ENCODE measurements around the gene KERA.

The KERA gene

GRCh38 chr12:91073426-91073825 is 15.6 kb upstream of the KERA start:
- no peak for DNase-seq

DNA sequence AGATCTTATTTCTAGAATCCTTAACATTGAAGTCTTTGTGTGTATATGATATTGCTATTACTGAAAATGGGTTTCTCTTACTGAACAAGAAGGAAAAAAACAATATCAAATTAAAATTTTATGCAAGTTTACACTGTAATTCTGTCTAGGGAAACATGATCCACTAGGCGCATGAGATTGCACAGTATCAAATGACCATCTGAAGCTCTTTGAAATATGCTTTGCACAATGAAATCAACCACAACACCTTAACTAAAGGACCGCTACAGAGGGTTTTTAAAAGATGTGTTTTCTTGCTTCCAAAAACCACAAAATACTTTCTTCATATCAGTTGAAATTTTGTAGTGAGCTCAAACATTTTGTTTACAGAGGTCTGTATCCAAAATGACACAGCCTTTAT is 15.1 kb upstream of the KERA start:
- no peak for DNase-seq

DNA sequence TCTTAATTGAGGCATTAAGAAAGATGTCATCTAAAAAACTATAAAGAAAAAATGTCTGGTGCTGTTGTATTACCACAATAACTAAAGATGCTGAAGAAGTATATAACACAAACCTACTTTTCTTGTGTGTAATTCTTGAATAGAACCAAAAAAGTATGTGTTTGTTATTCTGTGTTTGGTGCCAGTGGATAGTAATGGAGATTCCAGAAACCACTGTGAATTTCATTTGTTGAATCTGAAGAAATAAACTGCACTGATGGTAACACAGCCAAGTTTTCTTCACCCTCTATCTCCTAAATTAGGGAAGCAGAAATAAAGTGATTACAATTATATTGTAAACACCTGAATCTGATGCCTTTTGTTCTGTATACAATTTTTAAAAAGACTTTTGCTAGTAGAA is 13.1 kb upstream of the KERA start:
- no peak for DNase-seq

DNA sequence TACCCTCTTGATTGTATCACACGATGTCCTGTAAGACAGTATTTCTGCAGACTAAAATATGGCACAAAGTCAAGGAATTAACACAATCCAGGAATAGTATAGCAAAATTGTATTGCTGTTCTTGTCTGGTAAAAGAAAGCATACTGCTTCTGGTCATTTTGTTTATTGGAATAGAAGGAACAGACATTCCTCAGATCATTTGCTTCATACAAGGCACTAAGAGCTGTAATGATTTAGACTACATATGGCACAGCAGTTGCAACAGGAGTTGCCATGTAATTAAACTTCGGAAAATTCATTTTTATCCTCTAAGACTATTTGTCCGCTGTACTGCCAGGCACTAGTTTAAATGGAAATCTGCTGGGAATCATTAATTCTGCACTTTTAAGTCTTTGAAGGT is 7.6 kb upstream of the KERA start:
- no peak for DNase-seq

GRCh38 chr12:91064640-91065039 is 6.8 kb upstream of the KERA start:
- DNase-seq: no peak

DNA sequence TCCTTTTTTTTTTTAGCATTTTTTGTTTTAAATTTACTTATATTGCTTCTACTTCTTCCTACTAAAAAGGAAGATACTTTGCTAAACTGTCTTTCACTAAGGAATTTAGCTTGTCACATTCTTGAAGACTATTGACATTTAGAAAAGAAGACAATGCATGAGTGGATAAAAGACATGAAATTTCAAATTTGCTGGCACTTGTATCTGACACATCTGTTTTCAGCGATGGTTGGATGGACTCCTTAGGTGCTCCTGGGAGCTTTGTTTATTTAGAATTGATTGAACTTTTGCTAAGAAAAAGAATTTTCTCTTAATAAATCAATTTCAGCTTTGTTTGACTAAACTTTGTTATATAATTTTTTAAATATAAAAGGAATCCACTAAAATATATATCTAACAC is 3.3 kb upstream of the KERA start:
- no peak for DNase-seq

- no peak for DNase-seq
Observed at GRCh38 chr12:91059211-91059610, 1.4 kb upstream of the KERA start.

DNA sequence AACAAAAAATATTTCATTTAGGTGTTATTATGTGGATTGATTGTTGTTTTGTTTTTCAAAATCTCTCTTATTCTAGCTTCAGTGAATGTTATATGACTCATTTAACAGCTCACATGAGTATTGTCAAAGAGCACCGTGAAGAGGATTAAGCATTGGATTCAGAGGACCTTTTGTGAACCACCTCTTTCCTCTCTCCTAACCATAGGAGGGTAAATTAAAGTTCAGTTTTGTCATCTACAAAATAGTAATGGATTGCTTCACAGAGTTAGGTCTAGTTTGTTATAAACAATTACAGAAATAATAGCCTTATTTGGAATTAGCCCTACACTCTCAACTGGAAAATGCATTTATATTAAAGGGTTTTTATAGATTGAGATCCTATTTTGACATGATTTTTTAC is 962 bp upstream of the KERA start:
- DNase-seq: no peak

DNA sequence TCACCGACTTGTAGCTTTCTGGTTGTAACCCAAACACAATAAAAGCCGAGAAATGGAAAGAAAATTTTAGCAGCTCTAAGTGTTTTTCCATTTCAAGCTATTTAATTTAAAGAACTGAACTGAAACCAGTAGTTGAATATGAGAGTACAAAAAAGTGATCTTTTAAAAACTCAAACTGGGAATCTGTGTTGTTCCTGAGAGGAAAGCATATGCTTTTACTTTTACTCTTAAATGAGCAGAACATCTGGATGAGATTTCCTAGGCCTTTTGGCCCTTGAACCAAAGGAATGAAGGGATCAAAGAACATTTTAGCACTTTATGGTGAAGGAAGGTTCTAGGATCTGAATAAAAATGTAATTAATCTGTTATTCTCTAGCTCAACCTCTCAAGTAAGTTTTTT is 1.3 kb downstream of the KERA start:
- DNase-seq: no peak

GRCh38 chr12:91055976-91056375 is 1.8 kb downstream of the KERA start:
- DNase-seq: peak; percentile 22

DNA sequence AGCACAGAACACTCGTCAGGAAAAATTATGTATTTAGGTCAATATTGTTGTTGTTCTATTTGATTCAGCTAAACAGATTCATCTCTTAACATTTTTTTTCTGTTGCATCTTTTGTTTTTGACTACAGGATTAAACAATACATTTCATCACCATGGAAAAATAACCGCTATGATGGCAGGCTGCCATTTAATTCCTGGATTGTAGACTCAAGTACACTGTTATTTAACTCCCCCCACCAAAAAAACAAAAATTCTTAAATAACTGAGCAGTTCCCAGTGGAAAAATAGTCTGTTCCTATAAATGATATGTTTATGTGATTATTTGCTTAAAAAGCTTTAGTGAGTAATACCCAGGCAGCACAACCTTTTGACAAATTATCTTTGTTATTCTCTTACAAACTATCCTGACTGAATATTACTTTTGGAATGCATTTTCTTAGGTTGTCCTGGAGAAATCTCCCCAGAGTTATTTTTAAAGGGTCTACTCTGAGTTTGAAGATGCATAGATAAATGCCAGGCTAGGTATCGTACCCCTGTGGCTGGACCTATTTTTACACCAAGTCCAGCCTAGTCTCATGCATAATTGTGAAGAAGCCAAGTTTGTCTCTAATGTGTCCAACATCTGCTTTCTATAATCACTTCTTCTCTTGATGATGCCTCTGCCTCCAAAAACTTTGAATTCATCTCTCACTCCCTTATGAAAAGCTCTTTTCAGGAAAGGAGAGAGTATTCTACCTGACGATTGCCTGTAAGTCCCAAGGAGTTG is 3.7 kb downstream of the KERA start:
- peak; percentile 88 for DNase-seq

DNA sequence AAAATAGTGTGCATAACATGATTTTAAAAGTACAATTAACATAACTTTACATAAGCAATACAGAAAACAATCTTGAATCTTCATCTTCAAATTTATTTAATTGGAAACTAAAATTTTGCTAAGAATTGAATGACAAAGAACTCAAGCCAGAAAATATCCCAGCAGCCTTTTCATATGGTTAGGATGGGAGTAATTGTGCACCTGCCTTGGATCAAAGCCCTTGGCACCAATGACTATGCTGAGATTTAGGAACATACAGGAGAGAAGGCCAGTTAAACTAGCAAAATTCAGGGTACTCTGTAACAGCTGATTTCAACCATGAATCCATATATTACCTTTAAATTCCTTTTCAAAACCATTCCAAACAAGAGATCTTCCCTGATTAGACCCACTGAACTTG is 5.8 kb downstream of the KERA start:
- DNase-seq: no peak

- DNase-seq: no peak
Observed at GRCh38 chr12:91044586-91044985, 13.2 kb downstream of the KERA start.

DNA sequence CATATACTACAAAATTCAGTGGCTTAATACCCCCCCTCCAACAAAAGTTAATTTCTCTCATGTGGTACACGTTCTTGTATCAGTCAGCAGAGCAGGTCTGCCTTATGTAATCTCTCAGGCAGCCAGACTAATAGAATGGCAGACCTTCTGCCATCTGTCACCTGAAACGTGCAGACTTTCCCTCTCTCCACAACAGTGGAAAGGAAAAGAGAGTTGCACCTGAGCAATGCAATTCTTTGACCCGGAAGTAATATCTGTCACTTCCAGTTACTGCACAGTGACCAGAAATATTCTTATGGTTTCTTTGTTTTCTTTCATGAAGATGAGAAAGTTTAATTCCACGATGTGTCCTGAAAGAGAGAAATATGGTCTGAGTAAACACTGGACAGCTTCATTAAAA is 14.4 kb downstream of the KERA start:
- DNase-seq: no peak

DNA sequence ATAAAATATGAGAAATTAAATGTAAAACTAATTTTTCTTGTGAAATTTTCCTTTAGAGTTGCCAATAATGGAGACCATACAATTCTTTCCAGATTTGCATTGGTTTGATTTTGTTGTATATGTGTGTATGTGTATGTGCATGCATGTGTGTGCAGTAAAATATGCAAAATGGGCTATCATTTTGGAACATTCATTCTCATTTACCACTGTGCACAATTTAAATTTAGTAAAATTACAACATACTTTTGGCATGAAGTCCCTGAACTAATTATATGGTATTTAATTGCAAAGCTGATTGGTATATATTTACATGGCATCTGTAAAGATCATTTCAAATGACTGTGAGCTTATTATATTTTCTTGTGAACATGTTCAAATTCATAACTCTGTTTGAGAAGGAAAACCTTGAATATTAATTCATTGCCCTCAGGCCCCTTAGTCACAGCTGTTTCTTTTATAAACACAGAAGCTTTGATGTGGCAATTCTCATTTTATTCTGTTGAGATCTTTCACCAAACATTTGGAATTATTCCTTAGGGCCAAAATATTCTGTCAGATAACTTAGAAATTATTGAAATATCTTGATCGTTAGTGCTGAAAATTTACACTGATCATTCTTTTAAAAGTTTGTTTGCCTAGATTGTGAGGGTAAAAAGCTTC is 17.6 kb downstream of the KERA start:
- peak; percentile 29 for DNase-seq

DNA sequence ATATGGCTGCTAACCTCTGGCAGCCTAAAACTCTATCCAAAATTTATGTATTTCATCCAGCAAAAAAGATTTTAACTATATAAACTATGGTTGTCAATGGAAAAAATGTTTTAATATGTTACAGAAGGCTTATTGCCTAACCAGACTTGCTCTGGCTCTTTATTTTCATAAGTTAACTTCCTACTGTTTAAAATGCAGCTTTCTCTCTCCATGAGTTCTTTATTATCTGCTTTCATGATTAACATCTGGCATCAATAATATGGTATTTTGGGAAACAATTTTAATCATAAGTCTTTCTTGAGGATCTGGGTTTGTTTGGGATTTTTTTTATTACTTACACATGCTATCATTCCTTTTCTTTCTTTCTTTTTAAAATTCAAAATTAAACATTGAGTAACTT is 20.5 kb downstream of the KERA start:
- DNase-seq: peak; percentile 40

- DNase-seq: no peak
Observed at GRCh38 chr12:91033251-91033650, 24.6 kb downstream of the KERA start.

DNA sequence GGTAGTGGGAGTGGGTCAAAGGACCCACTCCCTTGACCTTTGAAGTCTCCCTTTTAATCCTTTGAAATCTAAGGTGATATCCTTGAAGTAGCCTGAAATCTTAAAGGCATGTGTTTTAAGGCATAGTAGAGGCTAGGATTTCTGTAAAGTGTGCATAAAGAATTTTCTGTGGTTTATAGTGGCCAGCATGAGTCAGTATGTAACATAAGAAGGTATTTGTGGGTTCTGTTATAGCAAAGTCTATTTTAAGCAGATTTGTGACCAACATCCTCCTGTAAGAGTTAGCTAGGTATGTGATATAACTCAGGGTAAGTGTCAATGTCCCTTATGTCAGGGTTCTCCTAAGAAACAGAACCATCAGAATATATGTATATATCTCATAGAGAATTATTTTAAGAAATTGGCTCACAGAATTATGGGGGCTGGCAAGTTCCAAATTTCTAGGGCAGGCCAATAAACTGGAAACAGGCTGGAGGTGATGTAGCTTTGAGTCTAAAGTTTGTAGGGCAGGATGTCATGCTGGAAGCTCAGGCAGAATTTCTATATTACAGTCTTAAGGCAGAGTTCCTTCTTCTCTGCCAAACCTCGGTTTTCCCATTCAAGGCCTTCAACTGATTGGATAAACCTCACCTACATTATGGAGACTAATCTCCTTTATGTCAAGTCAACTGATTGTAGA is 34.4 kb downstream of the KERA start:
- peak; percentile 90 for DNase-seq

DNA sequence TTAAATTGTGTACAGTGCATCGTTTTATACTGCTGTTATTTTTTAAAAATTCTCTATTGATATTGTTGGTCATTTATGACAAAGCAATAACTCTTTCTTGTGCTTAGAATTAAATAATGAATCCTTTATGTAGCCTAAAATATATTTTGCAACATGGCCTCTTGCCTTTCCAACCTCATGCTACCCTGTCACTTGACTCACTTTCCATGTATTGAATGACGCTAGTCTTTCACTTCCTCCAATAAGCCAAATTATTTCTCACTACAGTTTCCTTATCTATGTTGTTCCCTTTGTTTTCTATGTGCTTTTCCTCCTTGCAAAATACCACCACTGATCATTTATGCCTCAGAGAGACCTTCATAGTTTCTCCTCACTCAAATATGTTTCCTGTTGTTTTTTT is 36.7 kb downstream of the KERA start:
- DNase-seq: no peak

DNA sequence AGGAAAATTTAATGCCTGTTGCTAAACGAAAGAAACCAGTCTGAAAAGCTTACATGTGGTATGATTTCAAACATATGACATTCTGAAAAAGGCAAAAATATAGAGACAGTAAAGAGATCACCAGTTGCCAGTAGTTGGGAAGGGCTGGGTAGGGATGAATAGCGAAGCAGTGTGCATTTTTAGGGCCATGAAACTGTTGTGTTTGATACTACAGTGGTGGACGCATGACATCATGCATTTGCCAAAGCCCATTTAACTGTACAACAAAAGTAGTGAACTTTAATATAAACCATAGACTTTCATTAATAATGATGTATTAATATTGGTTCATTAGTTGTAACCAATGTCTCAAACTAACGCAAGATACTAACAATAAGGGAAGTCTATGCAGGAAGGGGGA is 38.4 kb downstream of the KERA start:
- no peak for DNase-seq

DNA sequence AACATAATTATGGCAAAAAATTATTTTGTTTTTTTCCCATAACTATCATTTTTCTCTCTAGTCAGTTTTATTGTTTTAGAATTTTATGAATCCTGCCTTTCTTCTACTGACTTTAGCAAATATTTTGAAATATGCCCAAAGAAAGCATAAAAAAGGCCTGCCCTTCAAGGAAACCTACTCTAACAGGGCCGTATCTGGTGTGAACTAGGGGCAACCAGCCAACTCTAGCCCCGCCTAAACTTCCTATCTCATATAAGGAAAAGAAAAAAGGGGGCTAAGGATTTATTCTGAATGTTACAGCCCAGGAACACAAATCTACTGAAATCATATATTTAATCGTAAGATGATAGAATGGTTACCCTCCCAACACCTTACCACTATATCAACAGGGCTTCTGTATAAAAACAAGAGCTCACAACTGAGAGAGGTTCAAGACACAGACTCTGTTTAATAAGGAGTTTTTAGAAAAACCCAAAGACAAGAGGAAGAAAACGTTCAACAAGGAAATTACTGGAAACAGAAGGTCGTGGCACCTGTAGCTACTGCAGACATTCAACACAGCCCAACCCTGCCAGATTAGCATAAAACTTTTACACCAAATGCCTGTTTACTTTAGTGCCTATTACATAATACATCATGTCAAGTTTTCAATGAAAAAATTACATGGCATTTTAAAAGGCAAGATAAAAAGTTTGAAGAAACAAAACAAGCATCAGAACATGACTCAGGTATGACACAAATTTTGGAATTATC is 40.1 kb downstream of the KERA start:
- DNase-seq: no peak

DNA sequence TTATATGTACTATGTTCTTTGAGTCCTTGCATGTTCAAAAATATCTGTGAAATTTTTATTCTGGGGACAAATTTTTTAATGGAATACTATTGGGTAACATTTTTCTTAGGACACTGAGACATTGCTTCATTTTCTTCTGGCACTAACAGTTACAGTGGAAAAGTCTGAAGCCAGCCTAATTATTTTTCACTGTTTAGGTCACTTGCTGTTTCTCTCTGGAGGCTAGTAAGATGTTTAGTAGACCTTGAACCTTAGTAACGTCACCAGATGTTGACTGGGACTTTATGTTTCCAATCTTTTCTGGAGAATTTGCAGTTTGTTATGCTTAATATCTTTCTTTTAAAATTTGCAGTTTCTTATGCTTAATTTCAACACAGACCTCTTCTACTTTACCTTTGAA is 40.8 kb downstream of the KERA start:
- DNase-seq: no peak

DNA sequence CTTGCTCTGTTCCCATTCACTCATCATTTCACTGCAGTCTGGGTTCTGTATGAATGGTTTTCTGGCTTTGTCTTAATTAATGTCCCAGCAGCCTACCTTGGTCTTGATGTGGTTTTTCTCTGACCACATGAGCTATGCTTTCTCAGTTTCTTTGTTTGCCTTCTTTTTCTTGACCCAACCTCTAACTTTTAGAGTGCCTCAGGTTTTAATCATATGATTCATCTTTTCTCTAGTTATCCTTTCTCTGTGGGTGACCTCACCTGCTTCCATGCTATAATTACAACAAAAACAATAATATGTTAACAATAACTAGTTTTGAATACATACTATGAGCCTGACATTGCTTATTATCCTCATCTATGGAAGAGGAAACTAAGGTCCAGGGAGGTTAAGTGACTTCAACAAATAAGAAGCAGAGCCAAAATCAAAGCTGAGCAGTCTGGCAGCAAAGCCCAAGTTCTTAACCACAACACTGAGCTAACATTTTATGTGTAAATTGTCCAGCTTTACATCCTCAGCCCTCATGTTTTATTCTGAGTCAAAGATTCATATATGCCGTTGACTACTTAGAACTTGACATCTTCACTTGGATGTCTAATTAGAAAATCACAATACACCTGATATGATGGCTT is 48.4 kb downstream of the KERA start:
- no peak for DNase-seq
